Upper lobe of left lung (tissue), 6 donors: ENCODE data around the gene FAM53A. TPM values are rescaled to one million over a fixed set of nuclear protein-coding genes. Genes with fewer than 3 reads are reported as not detected.

Experiments used
- ATAC-seq, 2 donors: fragments of 200-7000 bp; cut with Tn5 transposase; one replicate each; pipeline ENCODE4 v1.9.1; 2022; ENCODE audit warnings: mild to moderate bottlenecking in 2 of 2, moderate library complexity in 2 of 2; ENCODE audit not compliant: low FRiP score in 2 of 2
- DNase-seq, 2 donors: peaks; one replicate each; pipeline ENCODE4 v3.0.0-alpha.2; 2019 to 2020
- H3K27ac ChIP-seq, 4 donors: fragments of 200-600 bp; sonication (generic); one replicate each; pipeline ENCODE4 v1.5.1; 2016 to 2019
- H3K27me3 ChIP-seq, 4 donors: fragments of 200-600 bp; sonication (generic); one replicate each; pipeline ENCODE4 v1.5.1; 2017 to 2019
- H3K36me3 ChIP-seq, 4 donors: fragments of 200-600 bp; sonication (generic); one replicate each; pipeline ENCODE4 v1.5.1; 2016 to 2019
- H3K4me1 ChIP-seq, 4 donors: fragments of 200-600 bp; sonication (generic); one replicate each; pipeline ENCODE4 v1.5.1; 2018 to 2019
- H3K4me3 ChIP-seq, 4 donors: fragments of 200-600 bp; sonication (generic); one replicate each; pipeline ENCODE4 v1.5.1; 2017 to 2019; ENCODE audit warnings: mild to moderate bottlenecking in 2 of 4, moderate library complexity in 1 of 4
- H3K9me3 ChIP-seq, 4 donors: fragments of 200-600 bp; sonication (generic); one replicate each; pipeline ENCODE4 v1.5.1; 2018 to 2019
- CTCF ChIP-seq, 6 experiments: fragments of 450-650 bp in 4 of 6; fragments of 200-600 bp in 2 of 6; sonication (generic) in 2 of 6; IDR thresholded peaks; one replicate each; pipeline ENCODE4 v1.5.1; 2016 to 2019; ENCODE audit warnings: antibody characterized with exemption in 6 of 6
- EP300 ChIP-seq, 4 donors: sonication (generic); formaldehyde crosslinking; IDR thresholded peaks; one replicate each; pipeline ENCODE4 v1.5.1; 2017; ENCODE audit warnings: antibody characterized with exemption in 4 of 4, control low read depth in 2 of 4
- POLR2A ChIP-seq, 4 donors: fragments of 450-650 bp; IDR thresholded peaks; one replicate each; pipeline ENCODE4 v1.5.1; 2016 to 2017; ENCODE audit warnings: antibody characterized with exemption in 4 of 4, mild to moderate bottlenecking in 2 of 4
- POLR2AphosphoS5 ChIP-seq, 2 donors: sonication (generic); formaldehyde crosslinking; IDR thresholded peaks; one replicate each; pipeline ENCODE4 v1.5.1; 2017; ENCODE audit warnings: antibody characterized with exemption in 2 of 2
- WGBS, 2 donors: methylation state at CpG; one replicate each; pipeline ENCODE4 v1.1.5; 2017 to 2018; 5-methylcytosine and 5-hydroxymethylcytosine counted together
- total RNA-seq, 6 donors: library from RNA; depleted of rRNA in 4 of 6; stranded (reverse); fragments of >200 nt in 4 of 6; gene quantifications; one replicate each; pipeline versions ENCODE4 v1.1.0 to v1.2.1, GENCODE V29; 2016 to 2021
- donor health status: DM: no; HTN: no; CAD: no; lungs with moderate emphysema.
- donor health status: DM: no; HTN: yes; CAD: no; lungs with severe emphysema.

The FAM53A gene
- total RNA-seq, 6 donors from 2014 or later, result 0.59 to 17.8 (median 2.5) TPM

- Histone ChIP-seq H3K36me3 (no peaks in the 10 kb centered on the region), H3K4me3 (no peak overlapping the region), H3K27ac (no peak overlapping the region), H3K9me3 (no peaks in the 10 kb centered on the region), H3K27me3 (no peaks in the 10 kb centered on the region), H3K4me1 (no peaks in the 10 kb centered on the region)
- ATAC-seq (no peak), DNase-seq (no peak)
- no peak for TF ChIP-seq POLR2A (IDR thresholded peaks at IDR 0.05)
- no peak for TF ChIP-seq EP300 (IDR thresholded peaks at IDR 0.05)
- TF ChIP-seq CTCF (IDR thresholded peaks at IDR 0.05), result no peak
- TF ChIP-seq POLR2AphosphoS5 (IDR thresholded peaks at IDR 0.05), result no peak
- WGBS, 2 donors, result 85 to 93% methylated on average over 8 of the region's 8 CpGs
Observed at GRCh38 chr4:1664141-1664540, 20.0 kb downstream of the FAM53A start.

GRCh38 chr4:1663549-1663948 is 20.6 kb downstream of the FAM53A start:
- H3K4me3 ChIP-seq, result no peak overlapping the region
- no peak overlapping the region for H3K27ac ChIP-seq
- H3K9me3 ChIP-seq, result no peaks in the 10 kb centered on the region
- H3K36me3 ChIP-seq, result no peaks in the 10 kb centered on the region
- H3K27me3 ChIP-seq, result no peaks in the 10 kb centered on the region
- H3K4me1 ChIP-seq, result no peaks in the 10 kb centered on the region
- no peak for DNase-seq
- TF ChIP-seq CTCF (IDR thresholded peaks at IDR 0.05) (no peak), EP300 (IDR thresholded peaks at IDR 0.05) (no peak), POLR2A (IDR thresholded peaks at IDR 0.05) (no peak), POLR2AphosphoS5 (IDR thresholded peaks at IDR 0.05) (no peak)
- no peak for ATAC-seq
- WGBS, 2 donors, result 98 to 99% methylated on average over 5 of the region's 5 CpGs

GRCh38 chr4:1661695-1662094 is 22.4 kb downstream of the FAM53A start:
- 91% methylated on average over 14 of the region's 14 CpGs for WGBS, 2 donors
- H3K27ac ChIP-seq, result no peak overlapping the region
- H3K27me3 ChIP-seq, result no peaks in the 10 kb centered on the region
- DNase-seq, result no peak
- ATAC-seq, result no peak
- no peaks in the 10 kb centered on the region for H3K9me3 ChIP-seq
- no peak overlapping the region for H3K4me3 ChIP-seq
- no peaks in the 10 kb centered on the region for H3K4me1 ChIP-seq
- no peaks in the 10 kb centered on the region for H3K36me3 ChIP-seq
- TF ChIP-seq POLR2AphosphoS5 (IDR thresholded peaks at IDR 0.05), result no peak
- no peak for TF ChIP-seq POLR2A (IDR thresholded peaks at IDR 0.05)
- no peak for TF ChIP-seq CTCF (IDR thresholded peaks at IDR 0.05)
- TF ChIP-seq EP300 (IDR thresholded peaks at IDR 0.05), result no peak

GRCh38 chr4:1660948-1661677 is 23.0 kb downstream of the FAM53A start:
- Histone ChIP-seq H3K4me1 (no peaks in the 10 kb centered on the region), H3K4me3 (no peak overlapping the region), H3K27ac (no peak overlapping the region), H3K9me3 (no peaks in the 10 kb centered on the region), H3K36me3 (no peaks in the 10 kb centered on the region), H3K27me3 (no peaks in the 10 kb centered on the region)
- TF ChIP-seq CTCF (IDR thresholded peaks at IDR 0.05), result no peak
- TF ChIP-seq POLR2AphosphoS5 (IDR thresholded peaks at IDR 0.05), result no peak
- no peak for TF ChIP-seq POLR2A (IDR thresholded peaks at IDR 0.05)
- ATAC-seq, result peak in 1 of 2 donors; percentile 18
- DNase-seq, result no peak
- WGBS, 2 donors, result 91 to 92% methylated on average over 23 to 25 of the region's 25 CpGs
